HG02938 (cell line): Measurements from ENCODE around the gene CGB2.
"Not testable (repeated sequence)": the region's sequence is repeated elsewhere in the genome, so short reads cannot be mapped to it uniquely, and the experiment has no call there.

ENCODE experiments used
- ATAC-seq: cut with Tn5 transposase; IDR thresholded peaks from one replicate; pipeline ENCODE4 v1.9.1; 2021; ENCODE audit warnings: mild to moderate bottlenecking, moderate library complexity; ENCODE audit not compliant: unreplicated experiment

CGB2 gene

DNA sequence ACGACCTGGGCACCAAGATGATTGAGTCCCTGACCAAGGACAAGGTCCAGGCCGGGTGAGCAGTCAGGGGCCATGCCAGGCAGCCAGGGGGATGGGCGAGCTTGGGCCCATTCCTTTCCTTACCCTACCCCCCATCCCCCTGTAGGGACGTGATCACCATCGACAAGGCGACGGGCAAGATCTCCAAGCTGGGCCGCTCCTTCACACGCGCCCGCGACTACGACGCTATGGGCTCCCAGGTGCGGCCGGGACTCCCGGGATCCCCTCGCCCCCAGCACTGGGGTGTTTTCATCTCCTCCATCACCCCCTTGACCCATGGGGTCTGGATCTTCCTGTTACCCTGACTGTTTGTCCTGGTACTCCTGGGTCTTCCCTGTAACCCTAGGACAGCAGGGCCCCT is 21.9 kb upstream of the CGB2 start:
- no peak for ATAC-seq

DNA sequence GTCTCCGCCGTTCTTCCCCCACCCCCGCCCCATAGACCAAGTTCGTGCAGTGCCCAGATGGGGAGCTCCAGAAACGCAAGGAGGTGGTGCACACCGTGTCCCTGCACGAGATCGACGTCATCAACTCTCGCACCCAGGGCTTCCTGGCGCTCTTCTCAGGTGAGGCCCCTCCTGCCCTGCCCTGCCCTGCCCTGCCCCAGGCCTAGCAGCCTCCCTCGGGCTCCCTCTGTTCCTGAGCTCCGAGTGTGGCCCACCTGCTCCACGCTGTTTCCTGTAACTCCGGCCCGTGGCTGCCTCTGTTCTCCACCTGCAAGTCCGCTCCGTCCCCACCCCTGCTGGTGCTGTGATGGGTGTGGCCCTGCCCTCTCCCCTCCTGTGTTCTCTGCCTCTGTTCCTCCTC is 21.2 kb upstream of the CGB2 start:
- ATAC-seq = no peak

DNA sequence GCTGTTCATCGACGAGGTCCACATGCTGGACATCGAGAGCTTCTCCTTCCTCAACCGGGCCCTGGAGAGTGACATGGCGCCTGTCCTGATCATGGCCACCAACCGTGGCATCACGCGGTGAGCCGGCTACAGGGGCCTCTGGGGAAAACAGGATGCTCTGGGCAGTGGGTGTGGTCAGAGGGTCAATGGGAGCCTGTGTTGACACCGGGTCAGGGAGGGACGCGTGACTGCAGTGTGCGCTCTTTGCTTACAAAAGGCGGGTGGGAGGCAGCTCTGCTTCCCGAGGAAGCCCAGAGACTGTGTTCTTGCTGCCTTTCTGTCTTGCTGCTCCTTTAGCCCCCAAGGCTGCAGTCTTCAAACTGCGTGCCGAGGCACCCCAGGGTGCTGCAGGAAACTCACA is 20.5 kb upstream of the CGB2 start:
- no peak for ATAC-seq

DNA sequence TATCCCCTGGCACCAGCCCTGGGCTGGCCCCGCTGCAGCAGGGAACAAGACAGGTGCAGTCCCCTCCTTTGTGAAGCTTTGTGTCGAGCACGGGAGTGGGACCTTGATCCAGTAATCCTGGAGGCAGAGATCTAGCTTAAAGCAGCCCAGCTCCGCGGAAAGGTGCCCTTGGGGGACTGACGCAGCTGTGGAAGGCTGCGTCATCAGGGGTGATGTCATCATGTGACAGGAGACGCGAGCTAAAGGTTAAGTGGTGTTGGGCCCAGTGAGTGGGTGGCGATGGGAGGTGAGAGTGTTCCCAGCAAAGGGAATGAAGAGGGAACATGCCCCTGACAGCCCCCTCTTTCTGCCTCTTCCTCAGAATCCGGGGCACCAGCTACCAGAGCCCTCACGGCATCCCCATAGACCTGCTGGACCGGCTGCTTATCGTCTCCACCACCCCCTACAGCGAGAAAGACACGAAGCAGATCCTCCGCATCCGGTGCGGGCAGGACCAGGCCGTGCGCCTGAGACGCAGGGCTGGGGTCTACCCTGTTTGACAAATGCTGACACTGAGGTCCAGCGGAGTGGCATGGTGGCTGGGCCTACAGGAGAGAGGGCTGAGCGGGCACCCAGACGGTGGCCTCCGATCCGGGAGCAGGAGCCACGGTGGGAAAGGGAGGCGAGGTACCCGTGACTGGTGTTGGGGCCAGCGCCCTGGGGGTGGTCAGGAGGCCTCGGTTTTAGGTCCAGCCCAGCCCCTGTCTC is 17.4 kb upstream of the CGB2 start:
- no peak for ATAC-seq

DNA sequence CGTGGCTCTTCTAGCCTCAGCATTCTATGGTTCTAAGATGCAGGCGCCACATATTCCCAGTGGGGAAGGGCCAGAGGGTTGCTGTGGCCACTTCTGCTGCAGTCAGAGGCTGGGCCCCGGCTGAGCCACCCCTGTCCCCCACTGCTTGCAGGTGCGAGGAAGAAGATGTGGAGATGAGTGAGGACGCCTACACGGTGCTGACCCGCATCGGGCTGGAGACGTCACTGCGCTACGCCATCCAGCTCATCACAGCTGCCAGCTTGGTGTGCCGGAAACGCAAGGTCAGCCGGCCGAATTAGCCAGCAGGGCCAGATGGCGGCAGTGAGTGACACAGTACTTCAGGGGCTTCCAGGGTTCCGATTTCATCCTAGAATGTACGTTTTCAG is 16.8 kb upstream of the CGB2 start:
- no peak for ATAC-seq

DNA sequence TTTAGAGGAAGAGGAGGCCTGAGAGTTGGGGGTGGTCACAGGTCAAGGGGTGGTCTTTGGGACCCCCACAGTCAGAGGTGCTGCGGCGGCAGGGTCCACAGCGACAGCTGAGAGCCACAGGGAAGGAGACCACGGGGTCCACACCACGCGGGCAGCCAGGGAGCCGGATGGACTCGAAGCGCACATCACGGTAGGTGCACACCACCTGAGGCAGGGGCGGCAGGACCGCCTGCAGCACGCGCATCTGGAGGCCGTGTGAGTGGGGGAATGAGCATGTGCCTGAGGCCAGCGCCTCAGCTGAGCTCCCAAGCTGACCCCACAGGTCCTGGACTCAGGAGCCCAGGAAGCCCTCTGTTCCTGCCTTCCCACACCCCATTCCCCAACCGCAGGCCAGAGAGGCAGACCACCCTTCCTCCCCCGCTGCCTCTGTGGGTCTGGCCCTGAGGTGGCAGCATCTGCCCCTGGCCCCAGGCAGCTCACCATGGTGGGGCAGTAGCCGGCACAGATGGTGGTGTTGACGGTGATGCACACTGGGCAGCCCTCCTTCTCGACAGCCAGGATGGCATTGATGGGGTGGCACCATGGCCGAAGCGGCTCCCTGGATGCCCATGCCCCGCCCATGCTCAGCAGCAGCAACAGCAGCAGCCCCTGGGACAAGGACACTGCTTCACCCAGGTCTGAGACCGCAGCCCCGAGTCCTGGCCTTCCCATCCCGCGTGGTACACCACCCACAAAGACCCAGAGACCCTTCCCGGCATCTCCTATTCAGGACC is 15.4 kb upstream of the CGB2 start:
- ATAC-seq = no peak

DNA sequence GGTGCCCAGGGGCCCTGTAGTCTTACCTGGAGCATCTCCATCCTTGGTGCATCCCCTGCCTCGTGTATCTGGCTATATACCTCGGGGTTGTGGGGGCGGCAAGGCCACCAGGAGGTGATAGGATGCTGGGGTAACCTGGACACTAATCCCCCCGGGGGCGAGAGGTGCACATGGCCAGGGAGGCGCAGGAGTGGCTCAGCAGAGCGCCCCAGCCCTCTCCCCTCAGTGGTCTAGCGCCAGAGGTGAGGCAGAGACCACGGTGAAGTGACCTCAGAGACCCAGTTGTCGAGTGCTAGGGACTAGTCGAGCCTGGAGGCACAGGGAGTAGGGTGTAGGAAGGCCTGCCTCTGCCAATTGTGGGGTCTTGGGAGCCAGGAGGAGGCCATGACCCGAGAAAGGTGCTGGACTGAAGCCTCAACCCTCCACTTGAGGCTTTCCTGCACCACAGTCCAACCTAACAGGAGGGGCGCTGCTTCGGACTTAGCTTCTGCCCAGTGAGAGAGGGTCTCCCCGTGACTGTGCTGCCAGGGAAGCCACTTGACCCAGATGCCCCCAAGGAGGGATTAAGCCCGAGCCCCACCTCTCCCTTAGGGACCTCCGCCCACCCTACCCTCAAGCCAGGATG is 14.5 kb upstream of the CGB2 start, which contains the start of gene LHB:
TSS of gene LHB (minus strand) at position 51 of the 625 bp plus-strand sequence. CDS start at position 41, 10 bp downstream.
- ATAC-seq = no peak

DNA sequence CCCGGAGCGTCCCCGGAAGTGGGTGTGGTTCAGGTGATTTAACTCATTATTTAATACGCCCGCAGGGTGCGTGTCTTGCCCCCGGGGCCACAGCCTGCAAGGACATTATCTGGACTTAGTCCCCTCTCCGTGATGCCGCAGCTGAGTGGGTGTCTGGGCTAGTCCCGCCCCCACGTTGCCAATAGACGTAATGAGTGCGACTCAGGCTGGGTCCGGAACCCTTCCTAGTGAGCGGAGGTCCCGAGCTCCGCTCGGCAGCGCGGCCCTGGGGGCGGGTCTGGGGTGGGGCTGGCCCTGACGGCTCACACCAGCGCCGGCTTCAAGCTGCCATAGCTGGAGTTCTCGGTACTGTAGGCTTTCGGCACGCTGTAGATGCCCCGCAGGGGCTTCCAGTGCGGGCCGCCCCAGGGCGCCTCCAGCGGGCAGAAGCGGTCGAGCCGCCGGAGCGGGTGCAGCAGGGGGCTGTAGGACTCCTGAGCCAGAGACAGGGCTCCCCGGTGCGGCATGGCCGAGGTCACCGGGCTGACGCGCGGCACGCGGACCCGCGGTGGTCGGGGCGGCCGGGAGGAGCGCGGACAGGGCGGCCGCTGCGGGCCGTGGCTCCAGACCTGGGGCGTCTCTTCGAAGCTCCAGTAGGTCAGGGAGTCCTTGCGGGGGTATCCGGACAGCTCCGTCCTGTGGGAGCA is 13.9 kb upstream of the CGB2 start:
- ATAC-seq = no peak

DNA sequence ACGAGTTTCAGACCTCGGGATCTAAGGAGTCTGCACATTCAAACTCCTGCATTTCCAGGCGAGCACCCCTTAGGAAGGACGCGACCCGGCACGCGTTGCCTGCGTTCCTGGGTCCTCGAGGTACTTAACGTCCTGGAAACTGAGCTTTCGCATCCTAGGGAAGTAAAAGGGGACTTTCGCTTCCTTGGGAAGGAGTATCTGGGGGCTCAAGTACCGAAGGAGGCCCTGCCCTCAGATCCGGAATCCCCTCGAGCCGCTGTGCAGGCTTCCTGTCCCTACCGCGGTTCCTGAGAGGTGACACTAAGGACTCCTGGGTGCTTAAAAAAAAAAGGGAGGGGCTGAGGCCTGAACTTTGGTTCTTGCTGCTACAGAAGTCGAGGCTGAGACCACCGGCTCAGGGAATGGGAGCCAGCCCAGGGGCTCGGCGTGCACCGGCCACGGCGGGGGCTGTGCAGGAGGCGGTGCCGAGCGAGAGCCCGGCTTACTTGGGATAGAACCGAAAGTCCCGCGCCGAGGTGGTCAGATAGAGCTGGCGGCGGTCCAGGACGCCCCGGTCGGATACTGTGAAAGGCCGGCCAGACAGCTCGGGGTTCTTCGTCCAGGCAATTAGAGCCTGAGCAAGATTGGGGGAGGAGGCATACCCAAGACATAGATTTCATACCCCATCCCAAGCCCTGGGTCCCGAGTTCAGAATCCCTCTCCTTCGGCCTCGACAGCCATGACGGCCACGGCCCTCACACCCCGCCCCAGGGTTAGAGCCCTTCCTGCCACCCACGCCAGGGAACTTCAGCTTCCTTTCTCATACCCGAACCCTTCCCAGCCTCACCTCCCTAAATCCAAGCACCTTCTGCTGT is 13.1 kb upstream of the CGB2 start:
- ATAC-seq = not testable (repeated sequence)

DNA sequence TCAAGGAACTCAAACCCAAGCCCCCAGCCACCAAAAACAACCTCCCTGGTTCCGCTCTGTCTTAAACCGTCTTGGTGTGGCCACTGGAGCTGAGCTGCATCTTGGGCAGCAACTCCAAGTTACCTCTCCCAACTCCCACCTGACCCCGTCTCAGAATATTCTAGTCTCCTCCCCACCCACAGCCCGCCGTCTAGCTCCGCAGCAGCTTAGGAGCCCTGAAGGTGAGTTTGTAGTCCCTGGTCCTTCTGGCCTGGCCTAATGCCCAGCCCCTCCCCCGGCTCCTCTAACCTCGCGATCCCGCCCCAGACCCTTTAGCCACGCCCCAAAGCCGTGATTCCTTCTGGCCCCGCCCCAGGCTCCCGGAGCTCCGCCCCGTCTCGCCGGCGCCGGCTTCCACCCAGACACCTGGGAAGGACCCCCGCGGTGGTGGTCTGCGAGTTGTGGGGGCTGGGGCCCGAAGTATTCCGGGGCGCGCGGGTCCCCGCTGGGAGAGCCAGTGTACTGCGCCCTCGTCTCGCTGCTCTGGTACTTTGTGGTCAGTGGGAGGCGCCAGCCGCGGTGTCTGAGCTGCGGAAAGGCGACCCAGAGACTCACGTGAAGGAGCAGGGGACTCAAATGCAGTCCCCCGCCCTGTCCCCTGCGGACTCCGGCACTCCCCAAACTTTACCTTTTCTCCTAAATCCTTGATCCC is 12.3 kb upstream of the CGB2 start:
- no peak for ATAC-seq

DNA sequence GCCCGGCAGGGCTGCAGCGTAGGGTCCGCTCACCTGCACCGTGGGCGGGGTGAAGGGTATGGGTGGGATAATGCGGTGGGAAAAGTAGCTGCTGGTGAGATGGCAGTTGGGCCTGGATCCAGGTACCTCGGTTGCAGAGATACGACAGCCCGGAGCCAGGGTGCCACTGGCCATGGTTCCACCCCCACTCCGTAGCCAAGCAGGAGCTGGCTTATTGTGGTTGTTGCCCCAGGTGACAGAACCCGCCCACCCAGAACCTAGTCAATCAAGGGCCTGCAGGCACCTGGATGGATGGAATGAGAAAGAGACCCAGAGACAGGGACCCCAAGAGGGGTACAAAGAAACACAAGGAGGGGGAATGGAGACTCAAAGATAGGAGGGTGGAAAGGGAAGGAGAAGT is 11.3 kb upstream of the CGB2 start:
- ATAC-seq = no peak

DNA sequence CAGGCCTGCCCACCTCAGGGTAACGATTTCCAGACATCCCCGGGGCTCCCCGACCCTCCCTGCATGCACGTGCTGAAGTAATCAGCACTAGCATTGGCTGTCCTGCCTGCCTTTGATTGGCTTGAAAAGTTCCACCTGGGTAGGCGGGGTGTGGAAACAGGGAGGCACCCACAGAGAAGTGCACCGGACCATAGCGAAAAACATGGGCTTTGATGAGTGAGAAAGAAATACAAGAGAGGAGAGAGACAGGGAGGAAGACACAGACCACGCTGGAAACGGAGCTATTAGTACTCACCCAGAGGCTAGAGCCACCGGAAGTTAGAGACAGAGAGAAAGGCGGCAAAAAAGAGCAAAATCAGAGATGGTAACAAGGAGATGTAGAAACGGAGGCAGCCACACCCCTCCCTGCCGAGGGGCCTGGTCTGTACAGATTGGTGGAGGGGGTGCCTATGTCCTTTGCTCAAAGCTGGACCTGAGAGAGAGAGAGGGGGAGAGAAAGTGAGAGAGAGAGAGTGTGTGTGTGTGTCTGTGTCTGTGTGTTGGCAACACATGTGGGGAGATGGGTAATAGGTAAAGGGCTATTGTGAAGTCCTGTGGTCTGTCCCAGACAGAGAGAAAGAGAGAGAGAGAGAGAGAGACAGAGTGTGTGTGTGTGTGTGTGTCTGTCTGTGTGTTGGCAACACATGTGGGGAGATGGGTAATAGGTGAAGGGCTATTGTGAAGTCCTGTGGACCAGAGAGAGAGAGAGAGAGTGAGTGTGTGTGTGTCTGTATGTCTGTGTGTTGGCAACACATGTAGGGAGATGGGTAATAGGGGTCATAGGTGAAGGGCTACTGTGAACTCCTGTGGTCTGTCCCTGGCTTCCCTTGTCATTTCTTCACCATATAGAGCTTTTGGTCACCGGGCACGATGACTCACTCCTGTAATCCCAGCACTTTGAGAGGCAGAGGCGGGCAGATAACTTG is 10.5 kb upstream of the CGB2 start:
- no peak for ATAC-seq

DNA sequence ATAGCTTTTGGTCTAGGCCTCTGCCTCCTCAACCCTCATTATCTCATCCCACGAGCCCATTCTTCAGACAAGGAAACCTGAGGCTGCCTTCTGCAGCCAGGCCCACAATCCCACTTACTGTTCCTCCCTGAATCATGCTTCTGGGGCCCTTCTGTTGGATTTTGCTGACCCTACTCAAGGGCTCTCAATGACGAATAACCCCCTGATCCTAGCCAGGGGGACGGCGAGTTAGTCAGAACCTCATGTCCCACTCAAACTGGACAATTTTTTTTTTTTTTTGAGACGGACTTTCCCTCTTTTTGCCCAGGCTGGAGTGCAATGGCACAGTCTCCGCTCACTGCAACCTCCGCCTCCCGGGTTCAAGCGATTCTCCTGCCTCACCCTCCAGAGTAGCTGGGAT is 9.6 kb upstream of the CGB2 start:
- ATAC-seq = no peak

DNA sequence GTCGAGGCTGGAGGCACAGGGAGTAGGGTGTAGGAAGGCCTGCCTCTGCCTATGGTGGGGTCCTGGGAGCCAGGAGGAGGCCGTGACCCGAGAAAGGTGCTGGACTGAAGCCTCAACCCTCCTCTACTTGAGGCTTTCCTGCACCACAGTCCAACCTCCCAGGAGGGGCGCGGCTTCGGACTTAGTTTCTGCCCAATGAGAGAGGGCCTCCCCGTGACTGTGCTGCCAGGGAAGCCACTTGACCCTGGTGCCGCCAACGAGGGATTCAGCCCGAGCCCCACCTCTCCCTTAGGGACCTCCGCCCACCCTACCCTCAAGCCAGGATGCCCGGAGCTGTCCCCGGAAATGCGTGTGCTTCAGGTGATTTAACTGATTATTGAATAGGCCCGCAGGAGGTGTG is 7.5 kb upstream of the CGB2 start, which contains the start of gene CGB3:
TSS of gene CGB3 (minus strand) at position 101 of the 400 bp plus-strand sequence. CDS start 362 bp downstream, outside the sequence.
- not testable (repeated sequence) for ATAC-seq

DNA sequence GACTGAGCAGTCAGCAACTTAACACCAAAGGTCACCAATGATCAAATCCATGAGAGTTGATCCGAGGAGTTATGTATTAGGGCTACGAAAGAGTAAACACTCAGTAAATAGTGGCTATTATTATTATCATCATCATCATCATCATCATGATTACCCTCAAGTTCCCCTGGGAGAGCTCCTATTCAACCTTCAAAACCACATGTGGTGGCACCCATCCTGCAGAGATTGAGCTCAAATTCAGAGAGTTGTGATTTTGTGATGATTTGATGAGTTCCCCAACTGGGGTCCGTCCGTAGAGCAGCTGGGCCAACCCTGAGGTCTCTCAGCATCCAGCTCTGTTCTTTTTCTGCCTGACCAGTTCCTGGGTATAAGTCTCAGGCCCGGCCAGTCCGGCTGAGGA is 6.6 kb upstream of the CGB2 start:
- not testable (repeated sequence) for ATAC-seq

DNA sequence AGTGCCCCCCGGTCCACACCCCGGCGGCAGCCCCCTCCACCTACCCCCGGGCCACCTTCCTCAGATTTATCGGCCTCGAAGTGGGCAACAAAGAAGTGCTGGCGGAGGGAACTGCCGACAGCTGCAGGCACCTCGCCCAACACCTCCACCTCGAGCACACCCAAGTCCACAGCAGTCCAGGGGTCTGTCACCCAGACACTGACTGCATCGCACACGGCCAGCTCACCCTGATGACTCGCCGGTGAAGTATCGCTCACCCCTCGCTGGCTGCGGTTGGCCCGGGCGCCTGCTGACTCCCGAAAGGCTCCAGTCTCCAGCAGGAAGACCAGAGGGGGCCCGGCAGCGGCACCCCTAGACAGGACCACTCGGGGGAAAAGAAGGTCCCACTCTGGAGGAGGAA is 6.1 kb upstream of the CGB2 start:
- not testable (repeated sequence) for ATAC-seq

DNA sequence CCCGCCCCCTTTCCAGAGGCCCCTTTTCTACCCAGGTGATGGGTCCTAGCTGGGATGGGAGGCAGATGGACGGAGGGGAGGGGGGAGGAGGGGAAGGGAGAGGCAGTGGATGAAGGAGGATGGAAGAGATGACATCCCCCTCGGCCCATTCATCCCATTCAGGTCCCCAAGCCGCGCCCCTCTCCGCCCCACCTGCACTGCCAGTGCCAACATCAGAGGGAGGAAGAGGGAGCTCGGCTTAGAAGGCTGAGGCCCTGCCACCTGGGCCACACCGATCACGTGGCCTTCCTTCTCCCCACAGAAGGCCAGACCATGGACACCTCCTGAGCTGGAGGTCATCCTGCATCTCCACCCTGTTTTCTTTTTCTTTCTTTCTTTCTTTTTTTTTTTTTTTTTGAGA is 3.0 kb upstream of the CGB2 start:
- not testable (repeated sequence) for ATAC-seq

DNA sequence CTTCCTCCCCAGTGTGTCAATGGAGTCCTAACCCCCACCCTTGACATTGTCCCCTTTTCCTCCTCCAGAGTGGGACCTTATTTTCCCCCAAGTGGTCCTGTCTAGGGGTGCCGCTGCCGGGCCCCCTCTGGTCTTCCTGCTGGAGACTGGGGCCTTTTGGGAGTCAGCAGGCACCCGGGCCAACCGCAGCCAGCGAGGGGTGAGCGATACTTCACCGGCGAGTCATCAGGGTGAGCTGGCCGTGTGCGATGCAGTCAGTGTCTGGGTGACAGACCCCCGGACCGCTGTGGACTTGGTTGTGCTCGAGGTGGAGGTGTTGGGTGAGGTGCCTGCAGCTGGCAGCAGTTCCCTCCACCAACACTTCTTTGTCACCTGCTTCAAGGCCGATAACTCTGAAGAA is 1.9 kb upstream of the CGB2 start:
- not testable (repeated sequence) for ATAC-seq
